Endothelial cell of umbilical vein (primary cell): ENCODE results near the gene ITGA6. TPM values are rescaled to one million over a fixed set of nuclear protein-coding genes. Genes with fewer than 3 reads are reported as not detected.
A peak's percentile ranks its signal among the peaks of the same experiment; 100 is the strongest.

Source experiments
- BruUV-seq: library from RNA; stranded (reverse); fragments of 400-500 nt; replicated peaks from 2 replicates; lab custom pipeline; 2021; lab: Mats Ljungman, UMichigan
- CTCF ChIA-PET: fragments of 300-600, 350-600 bp; sonication (Branson Sonifier 250); formaldehyde crosslinking; loops from one replicate; lab custom pipeline; 2021; ENCODE audit warnings: antibody characterized with exemption, inconsistent platforms; lab: Charles Lee
- POLR2A ChIA-PET: fragments of 300-600, 350-600 bp; sonication (Branson Sonifier 250); formaldehyde crosslinking; loops from one replicate; lab custom pipeline; 2021; ENCODE audit warnings: antibody characterized with exemption, inconsistent platforms; lab: Charles Lee
- DNase-seq: peaks from one replicate; pipeline ENCODE4 v3.0.0-alpha.2; 2011; ENCODE audit warnings: low read depth, low spot score
- FAIRE-seq: peaks from 2 replicates; lab custom pipeline; 2011; peaks lifted over from hg19 to GRCh38; lab: Jason Lieb, UNC
- H2AFZ ChIP-seq: 2 replicates; pipeline ENCODE4 v1.6.0; 2012; ENCODE audit warnings: low read depth, low read length, control low read depth, inconsistent platforms
- H3K27ac ChIP-seq: 2 replicates; pipeline ENCODE4 v1.5.1; 2011; ENCODE audit warnings: low read depth, mild to moderate bottlenecking, control low read depth, low read length, moderate library complexity; ENCODE audit not compliant: insufficient read depth
- H3K27me3 ChIP-seq, 2 experiments: 2 replicates each; pipeline versions ENCODE4 v1.6.0 to v1.6.1; 2011; ENCODE audit warnings: low read length in 2 of 2, mixed read lengths in 1 of 2; ENCODE audit not compliant: control insufficient read depth in 2 of 2, insufficient read depth in 2 of 2
- H3K36me3 ChIP-seq, 2 experiments: 2 replicates in 1 of 2; 3 replicates in 1 of 2; pipeline ENCODE4 v1.5.1; 2011; ENCODE audit warnings: low read length in 2 of 2, mild to moderate bottlenecking in 1 of 2, moderate library complexity in 1 of 2; ENCODE audit not compliant: control insufficient read depth in 2 of 2, insufficient read depth in 2 of 2; ENCODE audit errors: extremely low read depth in 1 of 2
- H3K4me1 ChIP-seq: 3 replicates; pipeline ENCODE4 v1.5.1; 2011; ENCODE audit warnings: mild to moderate bottlenecking, low read length; ENCODE audit not compliant: control insufficient read depth, insufficient read depth; ENCODE audit errors: extremely low read depth
- H3K4me2 ChIP-seq: 2 replicates; pipeline ENCODE4 v1.6.1; 2011; ENCODE audit warnings: low read length, control low read depth, mixed read lengths; ENCODE audit not compliant: insufficient read depth
- H3K4me3 ChIP-seq, 3 experiments: fragments of 200-600 bp in 1 of 3; sonication (generic), shearing (Covaris generic) in 1 of 3; replicated peaks in 1 of 3; 2 replicates each; pipeline ENCODE4 v1.5.1; 2011 to 2016; ENCODE audit warnings: control low read depth in 3 of 3, low read length in 3 of 3, mild to moderate bottlenecking in 2 of 3, inconsistent platforms in 1 of 3, low read depth in 1 of 3, moderate library complexity in 1 of 3; ENCODE audit not compliant: insufficient read depth in 1 of 3
- H3K79me2 ChIP-seq: 2 replicates; pipeline ENCODE4 v1.6.0; 2012; ENCODE audit warnings: low read length, inconsistent platforms; ENCODE audit not compliant: control insufficient read depth, insufficient read depth
- H3K9ac ChIP-seq: replicated peaks from 2 replicates; pipeline ENCODE3; 2011; ENCODE audit warnings: low read length, control low read depth; ENCODE audit not compliant: insufficient read depth; ENCODE audit errors: extremely low read depth
- H3K9me1 ChIP-seq: replicated peaks from 3 replicates; pipeline ENCODE4 v1.6.0; 2011; ENCODE audit warnings: mild to moderate bottlenecking, low read length; ENCODE audit not compliant: control insufficient read depth, insufficient read depth; ENCODE audit errors: extremely low read depth
- H3K9me3 ChIP-seq: replicated peaks from 2 replicates; pipeline ENCODE4 v1.5.1; 2012; ENCODE audit warnings: low read length, inconsistent platforms; ENCODE audit not compliant: control insufficient read depth, insufficient read depth
- H4K20me1 ChIP-seq: replicated peaks from 2 replicates; pipeline ENCODE3; 2011; ENCODE audit warnings: mild to moderate bottlenecking, low read length; ENCODE audit not compliant: control insufficient read depth, insufficient read depth; ENCODE audit errors: extremely low read depth
- EZH2 ChIP-seq: IDR thresholded peaks from 2 replicates; pipeline ENCODE4 v1.6.1; 2012; ENCODE audit warnings: borderline replicate concordance, low read depth, mild to moderate bottlenecking, moderate library complexity, low read length, inconsistent platforms; ENCODE audit not compliant: severe bottlenecking
- FOS ChIP-seq: IDR thresholded peaks from 2 replicates; pipeline ENCODE4 v1.6.1; 2011; ENCODE audit warnings: mild to moderate bottlenecking, low read length, moderate library complexity, borderline replicate concordance; ENCODE audit not compliant: insufficient read depth
- GATA2 ChIP-seq: IDR thresholded peaks from 2 replicates; pipeline ENCODE4 v1.7.0; 2011; ENCODE audit warnings: low read depth, mild to moderate bottlenecking, moderate library complexity, mixed read lengths, low read length; ENCODE audit not compliant: insufficient read length, insufficient read depth
- MYC ChIP-seq: IDR thresholded peaks from one replicate; pipeline ENCODE4 v1.6.1; 2011; ENCODE audit warnings: mild to moderate bottlenecking, low read depth, low read length
- POLR2A ChIP-seq: IDR thresholded peaks from 2 replicates; pipeline ENCODE4 v1.6.1; 2012; ENCODE audit warnings: low read depth, mild to moderate bottlenecking, control low read depth, low read length
- dilution Hi-C: fragments of 300-500 bp; cut with MboI; formaldehyde crosslinking; loops from one replicate; pipeline ENCODE4 v1.15.0; 2019; ENCODE audit warnings: low sequenced_read_pairs; ENCODE audit not compliant: extremely low pct_ligation_motif_present
- intact Hi-C: fragments of 100-400 bp; cut with micrococcal nuclease; formaldehyde crosslinking; loops from one replicate; pipeline ENCODE4 v1.10.0; 2022
- polyA plus RNA-seq, 4 experiments: library from polyadenylated mRNA; depleted of rRNA in 3 of 4; stranded (reverse) in 3 of 4; unstranded in 1 of 4; fragments of >200 nt; gene quantifications; 2 replicates each; pipeline versions ENCODE4 v1.2.1 to v1.2.3, GENCODE V29; 2011 to 2012; ENCODE audit warnings: missing spikeins in 1 of 4
- total RNA-seq: library from RNA; stranded (reverse); gene quantifications from 2 replicates; pipeline ENCODE4 v1.2.3, GENCODE V29; 2021
- TF ChIP-seq, protein P1 (sequence below), 2 donors: IDR thresholded peaks; 1 replicate in 1 of 2; 2 replicates in 1 of 2; pipeline ENCODE4 v1.5.1; 2011; ENCODE audit warnings: low read length in 2 of 2, mild to moderate bottlenecking in 2 of 2, moderate library complexity in 2 of 2, control low read depth in 1 of 2, inconsistent platforms in 1 of 2, low read depth in 1 of 2; ENCODE audit not compliant: insufficient read depth in 1 of 2; ENCODE audit errors: extremely low read depth in 1 of 2
- TF ChIP-seq, protein P2 (sequence below): IDR thresholded peaks from 2 replicates; pipeline ENCODE4 v1.6.1; 2011; ENCODE audit not compliant: insufficient read depth, insufficient read length

The ITGA6 gene
- total and polyA plus RNA-seq, 2 donors (not counting 3 experiments of a cell fraction or from before 2014, with no cell fraction given) = 24.9 to 208 TPM

DNA sequence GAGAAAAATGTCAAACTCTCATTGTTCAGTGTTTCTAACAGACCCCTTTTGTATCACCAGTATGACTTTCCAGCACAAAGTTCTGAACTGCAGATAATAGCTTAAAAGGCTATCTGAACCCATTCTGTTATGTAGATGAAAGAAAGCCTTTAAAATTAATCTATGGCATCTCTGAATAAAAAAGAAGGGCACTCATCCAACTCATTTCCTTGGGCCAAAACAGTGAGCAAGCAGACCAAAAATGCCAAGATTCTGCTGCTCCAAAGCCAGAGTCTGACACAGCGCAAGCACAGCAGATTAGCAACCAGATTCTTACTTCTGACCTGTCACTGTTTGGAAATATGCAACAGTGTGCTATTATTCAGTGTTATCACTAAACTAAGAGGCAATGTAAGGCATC, 22.6 kb upstream of the ITGA6 start:
- no peak overlapping the region for H3K4me2 ChIP-seq
- H3K9me3 ChIP-seq = no peaks in the 10 kb centered on the region
- ChIA-PET CTCF (interaction anchor here (2.4 kb wide), 1 partner anchor 57 kb away, joined by 11 read pairs; no protein-coding TSS in a partner anchor), POLR2A (interaction anchor here (0.6 kb wide), 1 partner anchor 224 kb away, joined by 9 read pairs; no protein-coding TSS in a partner anchor)
- H3K4me1 ChIP-seq = peaks cover 29% of the 10 kb centered on the region
- BruUV-seq = no TSS peak
- DNase-seq = peak; percentile 78
- no peak for TF ChIP-seq FOS
- TF ChIP-seq MYC = no peak
- peak; percentile 80 for TF ChIP-seq GATA2
- TF ChIP-seq POLR2A = no peak
- no peaks in the 10 kb centered on the region for H3K27me3 ChIP-seq
- H3K27ac ChIP-seq = no peak overlapping the region
- no peak overlapping the region for H2AFZ ChIP-seq
- H3K79me2 ChIP-seq = no peaks in the 10 kb centered on the region
- H3K4me3 ChIP-seq = no peak overlapping the region
- no peaks in the 10 kb centered on the region for H3K36me3 ChIP-seq
- no peaks in the 10 kb centered on the region for H3K9me1 ChIP-seq
- peak; percentile 96 for FAIRE-seq
- dilution Hi-C loops (no loop called here), intact Hi-C loops (no loop called here)
- H4K20me1 ChIP-seq = no peaks in the 10 kb centered on the region
- H3K9ac ChIP-seq = no peak overlapping the region

DNA sequence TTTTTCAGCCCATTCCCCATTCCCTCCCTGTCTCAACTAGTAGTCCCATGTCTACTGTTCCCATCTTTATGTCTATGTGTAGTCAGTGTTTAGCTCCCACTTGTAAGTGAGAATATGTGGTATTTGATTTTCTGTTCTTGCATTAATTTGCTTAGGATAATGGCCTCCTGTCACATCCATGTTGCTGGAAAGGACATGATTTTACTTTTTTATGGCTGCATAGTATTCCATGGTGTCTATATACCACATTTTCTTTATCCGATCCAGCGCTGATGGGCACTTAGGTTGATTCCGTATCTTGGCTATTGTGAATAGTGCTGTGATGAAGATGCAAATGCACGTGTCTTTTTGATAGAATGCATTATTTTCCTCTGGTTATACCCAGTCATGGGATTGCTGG, 21.7 kb upstream of the ITGA6 start:
- Histone ChIP-seq H3K27me3 (no peaks in the 10 kb centered on the region), H3K4me3 (no peak overlapping the region), H3K36me3 (no peaks in the 10 kb centered on the region), H3K4me2 (no peak overlapping the region), H3K9me1 (no peaks in the 10 kb centered on the region), H2AFZ (no peak overlapping the region), H3K79me2 (no peaks in the 10 kb centered on the region), H3K9ac (no peak overlapping the region), H3K27ac (no peak overlapping the region), H4K20me1 (no peaks in the 10 kb centered on the region), H3K4me1 (peaks cover 31% of the 10 kb centered on the region), H3K9me3 (no peaks in the 10 kb centered on the region)
- DNase-seq (no peak), FAIRE-seq (no peak)
- CTCF ChIA-PET = no interaction called here
- intact Hi-C loops (no loop called here), dilution Hi-C loops (no loop called here)
- POLR2A ChIA-PET = no interaction called here
- TF ChIP-seq EZH2 = no peak
- no peak for TF ChIP-seq GATA2
- TF ChIP-seq, protein P1, sequence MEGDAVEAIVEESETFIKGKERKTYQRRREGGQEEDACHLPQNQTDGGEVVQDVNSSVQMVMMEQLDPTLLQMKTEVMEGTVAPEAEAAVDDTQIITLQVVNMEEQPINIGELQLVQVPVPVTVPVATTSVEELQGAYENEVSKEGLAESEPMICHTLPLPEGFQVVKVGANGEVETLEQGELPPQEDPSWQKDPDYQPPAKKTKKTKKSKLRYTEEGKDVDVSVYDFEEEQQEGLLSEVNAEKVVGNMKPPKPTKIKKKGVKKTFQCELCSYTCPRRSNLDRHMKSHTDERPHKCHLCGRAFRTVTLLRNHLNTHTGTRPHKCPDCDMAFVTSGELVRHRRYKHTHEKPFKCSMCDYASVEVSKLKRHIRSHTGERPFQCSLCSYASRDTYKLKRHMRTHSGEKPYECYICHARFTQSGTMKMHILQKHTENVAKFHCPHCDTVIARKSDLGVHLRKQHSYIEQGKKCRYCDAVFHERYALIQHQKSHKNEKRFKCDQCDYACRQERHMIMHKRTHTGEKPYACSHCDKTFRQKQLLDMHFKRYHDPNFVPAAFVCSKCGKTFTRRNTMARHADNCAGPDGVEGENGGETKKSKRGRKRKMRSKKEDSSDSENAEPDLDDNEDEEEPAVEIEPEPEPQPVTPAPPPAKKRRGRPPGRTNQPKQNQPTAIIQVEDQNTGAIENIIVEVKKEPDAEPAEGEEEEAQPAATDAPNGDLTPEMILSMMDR (IDR thresholded peaks at IDR 0.05; ENCODE audit: extremely low read depth in 1 of 2, insufficient read depth in 1 of 2, low read depth in 1 of 2, low read length in 2 of 2) = no peak
- TF ChIP-seq, protein P2, sequence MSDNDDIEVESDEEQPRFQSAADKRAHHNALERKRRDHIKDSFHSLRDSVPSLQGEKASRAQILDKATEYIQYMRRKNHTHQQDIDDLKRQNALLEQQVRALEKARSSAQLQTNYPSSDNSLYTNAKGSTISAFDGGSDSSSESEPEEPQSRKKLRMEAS = no peak
- TF ChIP-seq FOS = no peak
- no TSS peak for BruUV-seq
